H9 (cell line): Measurements from ENCODE around the gene DENND5A. TPM values are rescaled to one million over a fixed set of nuclear protein-coding genes. Genes with fewer than 3 reads are reported as not detected.

Experiments
- DNase-seq: peaks from one replicate; pipeline ENCODE4 v3.0.0-alpha.2; 2017
- H2AFZ ChIP-seq: one replicate; pipeline ENCODE4 v1.6.1; 2013; ENCODE audit warnings: mild to moderate bottlenecking, low read length, control low read depth, moderate library complexity
- H2AK5ac ChIP-seq: 2 replicates; pipeline ENCODE4 v1.6.1; 2013; ENCODE audit warnings: low read length, control low read depth, mixed read lengths; ENCODE audit not compliant: insufficient read length
- H2BK120ac ChIP-seq: one replicate; pipeline ENCODE4 v1.6.1; 2013; ENCODE audit warnings: low read depth, mild to moderate bottlenecking, low read length, control low read depth, inconsistent platforms; ENCODE audit not compliant: poor library complexity, severe bottlenecking
- H2BK12ac ChIP-seq: 2 replicates; pipeline ENCODE4 v1.6.1; 2013; ENCODE audit warnings: low read length, control low read depth, mixed read lengths, low read depth; ENCODE audit not compliant: insufficient read length
- H2BK15ac ChIP-seq: 2 replicates; pipeline ENCODE4 v1.6.1; 2013; ENCODE audit warnings: low read depth, low read length, control low read depth
- H2BK20ac ChIP-seq: one replicate; pipeline ENCODE4 v1.6.1; 2013; ENCODE audit warnings: low read depth, mild to moderate bottlenecking, low read length, control low read depth, inconsistent platforms; ENCODE audit not compliant: poor library complexity, severe bottlenecking
- H2BK5ac ChIP-seq: 2 replicates; pipeline ENCODE4 v1.6.1; 2013; ENCODE audit warnings: low read length, control low read depth, mixed read lengths; ENCODE audit not compliant: insufficient read length
- H3K14ac ChIP-seq: 2 replicates; pipeline ENCODE4 v1.6.1; 2013; ENCODE audit warnings: low read length, control low read depth; ENCODE audit not compliant: insufficient read depth
- H3K18ac ChIP-seq: 2 replicates; pipeline ENCODE4 v1.6.1; 2013; ENCODE audit warnings: low read depth, mild to moderate bottlenecking, mixed read lengths, low read length, control low read depth; ENCODE audit not compliant: insufficient read length
- H3K23ac ChIP-seq: 2 replicates; pipeline ENCODE4 v1.6.1; 2013; ENCODE audit warnings: low read length, control low read depth, mixed read lengths, low read depth; ENCODE audit not compliant: insufficient read length
- H3K23me2 ChIP-seq: 2 replicates; pipeline ENCODE4 v1.6.1; 2013; ENCODE audit warnings: low read depth, mild to moderate bottlenecking, mixed read lengths, low read length, control low read depth; ENCODE audit not compliant: insufficient read length, poor library complexity, severe bottlenecking
- H3K27ac ChIP-seq: 2 replicates; pipeline ENCODE4 v1.5.1; 2013; ENCODE audit warnings: low read length, control low read depth, mixed read lengths, low read depth; ENCODE audit not compliant: insufficient read length
- H3K27me3 ChIP-seq: 2 replicates; pipeline ENCODE4 v1.6.1; 2013; ENCODE audit warnings: low read length, control low read depth, inconsistent platforms; ENCODE audit not compliant: insufficient read depth
- H3K4ac ChIP-seq: 2 replicates; pipeline ENCODE4 v1.6.1; 2013; ENCODE audit warnings: low read depth, mild to moderate bottlenecking, control low read depth, inconsistent platforms, low read length, moderate library complexity
- H3K4me1 ChIP-seq: 2 replicates; pipeline ENCODE4 v1.6.1; 2013; ENCODE audit warnings: low read length, control low read depth, inconsistent platforms; ENCODE audit not compliant: insufficient read depth
- H3K4me2 ChIP-seq: 2 replicates; pipeline ENCODE4 v1.6.1; 2013; ENCODE audit warnings: low read length, control low read depth, mixed read lengths; ENCODE audit not compliant: insufficient read length, insufficient read depth
- H3K56ac ChIP-seq: 2 replicates; pipeline ENCODE4 v1.6.1; 2013; ENCODE audit warnings: low read depth, mild to moderate bottlenecking, mixed read lengths, low read length, control low read depth; ENCODE audit not compliant: insufficient read length
- H3K79me1 ChIP-seq: 2 replicates; pipeline ENCODE4 v1.6.1; 2013; ENCODE audit warnings: low read depth, mild to moderate bottlenecking, moderate library complexity, low read length, control low read depth, inconsistent platforms; ENCODE audit not compliant: insufficient read depth, poor library complexity, severe bottlenecking
- H3K79me2 ChIP-seq: 2 replicates; pipeline ENCODE4 v1.6.1; 2013; ENCODE audit warnings: low read length, control low read depth, inconsistent platforms; ENCODE audit not compliant: insufficient read depth
- H3K9ac ChIP-seq: 2 replicates; pipeline ENCODE4 v1.6.1; 2013; ENCODE audit warnings: low read length, control low read depth, mixed read lengths; ENCODE audit not compliant: insufficient read length; ENCODE audit errors: extremely low read depth
- H3K9me3 ChIP-seq: one replicate; pipeline ENCODE4 v1.6.1; 2013; ENCODE audit warnings: low read depth, low read length, inconsistent platforms; ENCODE audit not compliant: control insufficient read depth
- H3T11ph ChIP-seq: one replicate; pipeline ENCODE4 v1.6.1; 2013; ENCODE audit warnings: mild to moderate bottlenecking, low read length, control low read depth, inconsistent platforms
- H4K20me1 ChIP-seq: one replicate; pipeline ENCODE4 v1.6.1; 2013; ENCODE audit not compliant: control insufficient read depth, insufficient read length, insufficient read depth
- H4K5ac ChIP-seq: 2 replicates; pipeline ENCODE4 v1.6.1; 2013; ENCODE audit warnings: low read depth, mild to moderate bottlenecking, mixed read lengths, low read length, control low read depth; ENCODE audit not compliant: insufficient read length
- H4K8ac ChIP-seq: replicated peaks from 2 replicates; pipeline ENCODE4 v1.6.1; 2013; ENCODE audit warnings: low read length, control low read depth, mixed read lengths, low read depth; ENCODE audit not compliant: insufficient read length
- H4K91ac ChIP-seq: 2 replicates; pipeline ENCODE4 v1.6.1; 2013; ENCODE audit warnings: low read depth, mild to moderate bottlenecking, moderate library complexity, mixed read lengths, low read length, control low read depth; ENCODE audit not compliant: insufficient read length
- H3K27ac Mint-ChIP-seq, 3 experiments: 2 replicates in 2 of 3; 3 replicates in 1 of 3; pipeline ENCODE4 v1.8.0; 2020 to 2021; ENCODE audit warnings: mixed read lengths in 3 of 3, mild to moderate bottlenecking in 1 of 3, moderate library complexity in 1 of 3
- H3K27me3 Mint-ChIP-seq: 2 replicates; pipeline ENCODE4 v1.8.0; 2021; ENCODE audit warnings: low read depth, mild to moderate bottlenecking, moderate library complexity, mixed read lengths
- H3K36me3 Mint-ChIP-seq, 3 experiments: 2 replicates in 2 of 3; 3 replicates in 1 of 3; pipeline ENCODE4 v1.8.0; 2020 to 2021; ENCODE audit warnings: low read depth in 3 of 3, mixed read lengths in 3 of 3; ENCODE audit not compliant: insufficient read depth in 1 of 3
- H3K4me1 Mint-ChIP-seq, 2 experiments: 2 replicates each; pipeline ENCODE4 v1.8.0; 2020; ENCODE audit warnings: mixed read lengths in 2 of 2
- H3K4me3 Mint-ChIP-seq, 2 experiments: 2 replicates in 1 of 2; 3 replicates in 1 of 2; pipeline ENCODE4 v1.8.0; 2020 to 2021; ENCODE audit warnings: mild to moderate bottlenecking in 2 of 2, mixed read lengths in 2 of 2, moderate library complexity in 1 of 2
- H3K9me3 Mint-ChIP-seq, 2 experiments: 2 replicates in 1 of 2; 3 replicates in 1 of 2; pipeline ENCODE4 v1.8.0; 2020; ENCODE audit warnings: mild to moderate bottlenecking in 2 of 2, mixed read lengths in 2 of 2, moderate library complexity in 1 of 2
- WGBS: extraction: QIAGEN DNeasy Blood & Tissue Kit; methylation state at CpG from one replicate; pipeline ENCODE4 v1.1.7; 2013; ENCODE audit warnings: missing lambda C conversion rate, low lambda C conversion rate, mixed read lengths; ENCODE audit not compliant: insufficient read length; ENCODE audit errors: extremely low coverage; 5-methylcytosine and 5-hydroxymethylcytosine counted together
- total RNA-seq: library from RNA; stranded (reverse); gene quantifications from 2 replicates; pipeline ENCODE4 v1.2.1, GENCODE V29; 2021
- TF ChIP-seq, protein P1 (sequence below): fragments of 200-600 bp; sonication (generic); conservative IDR thresholded peaks from 3 replicates; pipeline ENCODE4 v1.8.0; 2021; ENCODE audit warnings: antibody characterized with exemption, mild to moderate bottlenecking

Gene DENND5A
- total RNA-seq, 1 experiment from 2014 or later: 59.6 TPM

DNA sequence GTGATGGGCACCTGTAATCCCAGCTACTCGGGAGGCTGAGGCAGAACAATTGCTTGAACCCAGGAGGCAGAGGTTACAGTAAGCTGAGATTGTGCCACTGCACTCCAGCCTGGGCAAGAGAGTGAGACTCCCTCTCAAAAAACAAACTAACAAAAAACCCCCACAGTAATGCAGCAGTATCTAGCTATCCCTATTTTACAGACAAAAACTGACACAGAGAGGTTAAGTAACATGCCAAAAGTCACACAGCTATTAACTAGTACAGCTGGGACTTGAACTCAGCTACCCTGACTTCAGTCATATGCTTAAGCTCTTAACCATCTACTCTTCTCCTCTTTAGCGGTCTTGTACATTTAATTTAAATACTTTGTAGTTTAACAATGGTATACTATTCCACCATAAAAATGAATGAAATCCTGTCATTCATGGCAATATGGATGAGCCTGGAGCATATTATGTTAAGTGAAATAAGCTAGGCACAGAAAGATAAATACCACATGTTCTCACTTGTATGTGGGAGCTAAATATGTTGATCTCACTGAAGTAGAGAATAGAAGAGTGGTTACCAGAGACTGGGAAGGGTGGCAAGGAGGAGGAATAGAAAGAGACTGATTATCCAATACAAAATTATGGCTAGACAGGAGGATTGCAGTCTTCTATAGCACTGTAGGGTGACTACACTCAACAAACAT lies 82.8 kb downstream of the DENND5A start:
- no peak overlapping the region; a peak in 1 of 7 replicates for H3K27ac Mint-ChIP-seq
- Histone ChIP-seq H3K27ac (no peak overlapping the region), H3K79me1 (peaks cover 2% of the 10 kb centered on the region), H3K4ac (no peak overlapping the region), H2BK12ac (no peak overlapping the region), H3K23me2 (no peaks in the 10 kb centered on the region), H3K23ac (no peak overlapping the region), H4K5ac (no peak overlapping the region), H3K79me2 (no peaks in the 10 kb centered on the region), H4K91ac (no peak overlapping the region), H3T11ph (no peak overlapping the region), H4K20me1 (peaks cover 2% of the 10 kb centered on the region), H3K56ac (no peak overlapping the region), H3K4me1 (no peaks in the 10 kb centered on the region), H3K18ac (no peak overlapping the region), H2AK5ac (no peak overlapping the region), H3K14ac (no peak overlapping the region), H4K8ac (no peak overlapping the region), H2BK5ac (no peak overlapping the region), H3K9me3 (no peaks in the 10 kb centered on the region), H2BK120ac (no peak overlapping the region), H2AFZ (no peak overlapping the region), H3K4me2 (no peak overlapping the region), H3K27me3 (no peaks in the 10 kb centered on the region), H2BK20ac (no peak overlapping the region), H3K9ac (no peak overlapping the region), H2BK15ac (no peak overlapping the region)
- TF ChIP-seq, protein P1, sequence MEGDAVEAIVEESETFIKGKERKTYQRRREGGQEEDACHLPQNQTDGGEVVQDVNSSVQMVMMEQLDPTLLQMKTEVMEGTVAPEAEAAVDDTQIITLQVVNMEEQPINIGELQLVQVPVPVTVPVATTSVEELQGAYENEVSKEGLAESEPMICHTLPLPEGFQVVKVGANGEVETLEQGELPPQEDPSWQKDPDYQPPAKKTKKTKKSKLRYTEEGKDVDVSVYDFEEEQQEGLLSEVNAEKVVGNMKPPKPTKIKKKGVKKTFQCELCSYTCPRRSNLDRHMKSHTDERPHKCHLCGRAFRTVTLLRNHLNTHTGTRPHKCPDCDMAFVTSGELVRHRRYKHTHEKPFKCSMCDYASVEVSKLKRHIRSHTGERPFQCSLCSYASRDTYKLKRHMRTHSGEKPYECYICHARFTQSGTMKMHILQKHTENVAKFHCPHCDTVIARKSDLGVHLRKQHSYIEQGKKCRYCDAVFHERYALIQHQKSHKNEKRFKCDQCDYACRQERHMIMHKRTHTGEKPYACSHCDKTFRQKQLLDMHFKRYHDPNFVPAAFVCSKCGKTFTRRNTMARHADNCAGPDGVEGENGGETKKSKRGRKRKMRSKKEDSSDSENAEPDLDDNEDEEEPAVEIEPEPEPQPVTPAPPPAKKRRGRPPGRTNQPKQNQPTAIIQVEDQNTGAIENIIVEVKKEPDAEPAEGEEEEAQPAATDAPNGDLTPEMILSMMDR: no peak
- H3K27me3 Mint-ChIP-seq: no peaks in the 10 kb centered on the region
- H3K4me3 Mint-ChIP-seq: no peak overlapping the region
- no peaks in the 10 kb centered on the region for H3K9me3 Mint-ChIP-seq
- no peak for DNase-seq
- H3K36me3 Mint-ChIP-seq: peaks cover 17 to 43% (median 37%) of the 10 kb centered on the region in 3 experiments; a peak in 6 of 7 replicates
- no CpG with 5 or more reads among the region's 2 CpGs for WGBS
- no peaks in the 10 kb centered on the region for H3K4me1 Mint-ChIP-seq
